ENCODE data around the gene ZNF536.

DNA sequence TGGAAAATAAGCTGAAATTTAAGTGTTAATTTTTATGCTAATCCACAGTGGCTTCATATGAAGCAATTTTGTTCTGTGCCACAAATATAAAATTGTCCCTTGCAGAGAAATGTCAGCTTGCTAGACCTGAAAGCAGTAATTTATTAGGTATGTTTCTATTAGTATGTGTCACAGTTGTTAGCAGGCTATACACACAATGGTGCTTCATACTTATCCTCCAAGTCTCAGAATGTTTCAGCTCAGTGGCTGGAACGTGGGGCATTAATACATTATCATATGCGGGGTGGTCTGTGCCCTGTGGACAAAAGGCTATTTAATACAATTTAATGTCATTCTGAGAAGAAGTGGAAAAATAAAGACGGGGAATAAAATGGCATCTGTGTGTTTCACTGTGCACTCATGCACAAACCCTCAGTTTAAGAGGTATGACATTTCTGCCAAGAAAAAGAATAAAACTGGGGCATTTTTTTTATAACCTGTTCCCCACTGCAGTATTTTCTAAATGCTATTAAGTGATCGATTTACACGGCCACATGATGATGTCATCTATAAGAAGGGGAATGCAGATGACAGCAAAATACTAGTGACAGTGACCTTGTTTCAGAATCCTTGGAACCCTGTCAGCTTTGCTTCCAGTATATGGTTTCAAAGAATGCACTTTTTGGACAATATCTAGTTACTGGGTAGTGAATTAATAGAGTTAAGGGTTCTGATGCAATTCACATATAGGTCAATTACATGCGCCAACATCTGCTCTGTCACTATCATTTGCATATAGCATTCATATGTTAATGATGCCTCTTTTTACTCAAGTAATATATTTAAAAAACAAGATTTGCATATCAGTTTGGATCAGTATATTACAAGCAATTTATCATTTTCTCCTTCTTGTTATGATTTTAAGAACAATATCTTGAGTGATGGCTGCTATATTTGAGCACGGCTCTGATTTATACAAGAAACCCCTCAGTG, 21.2 kb upstream of the ZNF536 start:
- TF ChIP-seq, protein P1, sequence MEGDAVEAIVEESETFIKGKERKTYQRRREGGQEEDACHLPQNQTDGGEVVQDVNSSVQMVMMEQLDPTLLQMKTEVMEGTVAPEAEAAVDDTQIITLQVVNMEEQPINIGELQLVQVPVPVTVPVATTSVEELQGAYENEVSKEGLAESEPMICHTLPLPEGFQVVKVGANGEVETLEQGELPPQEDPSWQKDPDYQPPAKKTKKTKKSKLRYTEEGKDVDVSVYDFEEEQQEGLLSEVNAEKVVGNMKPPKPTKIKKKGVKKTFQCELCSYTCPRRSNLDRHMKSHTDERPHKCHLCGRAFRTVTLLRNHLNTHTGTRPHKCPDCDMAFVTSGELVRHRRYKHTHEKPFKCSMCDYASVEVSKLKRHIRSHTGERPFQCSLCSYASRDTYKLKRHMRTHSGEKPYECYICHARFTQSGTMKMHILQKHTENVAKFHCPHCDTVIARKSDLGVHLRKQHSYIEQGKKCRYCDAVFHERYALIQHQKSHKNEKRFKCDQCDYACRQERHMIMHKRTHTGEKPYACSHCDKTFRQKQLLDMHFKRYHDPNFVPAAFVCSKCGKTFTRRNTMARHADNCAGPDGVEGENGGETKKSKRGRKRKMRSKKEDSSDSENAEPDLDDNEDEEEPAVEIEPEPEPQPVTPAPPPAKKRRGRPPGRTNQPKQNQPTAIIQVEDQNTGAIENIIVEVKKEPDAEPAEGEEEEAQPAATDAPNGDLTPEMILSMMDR (IDR thresholded peaks at IDR 0.05) = no peak
- TF ChIP-seq EP300 (IDR thresholded peaks at IDR 0.05) (no peak), POLR2A (IDR thresholded peaks at IDR 0.05) (no peak)
